GM23338 (cell line): ENCODE data around the gene SLC26A4. TPM values are rescaled to one million over a fixed set of nuclear protein-coding genes. Genes with fewer than 3 reads are reported as not detected.

Experiments
- ATAC-seq: fragments of 200-7000 bp; cut with Tn5 transposase; 3 replicates; pipeline ENCODE4 v1.9.1; 2020
- DNase-seq: peaks from one replicate; pipeline ENCODE4 v3.0.0-alpha.2; 2015; ENCODE audit warnings: low spot score
- H2AFZ ChIP-seq: fragments of 200-600 bp; sonication (generic); 2 replicates; pipeline ENCODE4 v1.8.0; 2016; ENCODE audit warnings: antibody characterized with exemption, mild to moderate bottlenecking, moderate library complexity
- H3F3A ChIP-seq: fragments of 200-600 bp; sonication (generic); replicated peaks from 2 replicates; pipeline ENCODE4 v1.8.0; 2017; ENCODE audit warnings: antibody characterized with exemption, mixed run types, low read depth
- H3K27ac ChIP-seq: fragments of 200-600 bp; sonication (generic); 2 replicates; pipeline ENCODE4 v1.6.1; 2016; ENCODE audit warnings: low read depth
- H3K27me3 ChIP-seq: fragments of 200-600 bp; sonication (generic); 2 replicates; pipeline ENCODE4 v1.8.0; 2016; ENCODE audit warnings: mild to moderate bottlenecking, mixed run types, moderate library complexity; ENCODE audit not compliant: insufficient read depth
- H3K36me3 ChIP-seq: fragments of 200-600 bp; sonication (generic); 2 replicates; pipeline ENCODE4 v1.8.0; 2016; ENCODE audit warnings: mild to moderate bottlenecking; ENCODE audit not compliant: insufficient read depth
- H3K4me1 ChIP-seq: fragments of 200-600 bp; sonication (generic); 2 replicates; pipeline ENCODE4 v1.8.0; 2016; ENCODE audit warnings: mild to moderate bottlenecking, moderate library complexity; ENCODE audit not compliant: insufficient read depth
- H3K4me2 ChIP-seq: fragments of 200-600 bp; sonication (generic); 2 replicates; pipeline ENCODE4 v1.7.1; 2017; ENCODE audit warnings: mixed run types
- H3K4me3 ChIP-seq: fragments of 200-600 bp; sonication (generic); 2 replicates; pipeline ENCODE4 v1.6.1; 2016; ENCODE audit warnings: mixed run types
- H3K79me2 ChIP-seq: fragments of 200-600 bp; sonication (generic); replicated peaks from 2 replicates; pipeline ENCODE4 v1.8.0; 2017; ENCODE audit warnings: mild to moderate bottlenecking; ENCODE audit not compliant: insufficient read depth
- H3K9me2 ChIP-seq: fragments of 200-600 bp; sonication (generic); 2 replicates; pipeline ENCODE4 v1.8.0; 2017; ENCODE audit not compliant: insufficient read depth
- H4K20me1 ChIP-seq: fragments of 200-600 bp; sonication (generic); replicated peaks from 2 replicates; pipeline ENCODE4 v1.8.0; 2017; ENCODE audit warnings: mild to moderate bottlenecking; ENCODE audit not compliant: insufficient read depth
- H3K27ac Mint-ChIP-seq: 2 replicates; pipeline ENCODE4 v1.8.0; 2020; ENCODE audit warnings: inconsistent platforms, mild to moderate bottlenecking, moderate library complexity, mixed read lengths
- H3K27me3 Mint-ChIP-seq: 3 replicates; pipeline ENCODE4 v1.8.0; 2022; ENCODE audit warnings: low read depth, mild to moderate bottlenecking, moderate library complexity, mixed read lengths, inconsistent platforms; ENCODE audit not compliant: insufficient read depth, poor library complexity
- H3K36me3 Mint-ChIP-seq: 3 replicates; pipeline ENCODE4 v1.8.0; 2021; ENCODE audit warnings: low read depth, mild to moderate bottlenecking, inconsistent platforms, moderate library complexity, mixed read lengths
- H3K4me1 Mint-ChIP-seq: 3 replicates; pipeline ENCODE4 v1.8.0; 2020; ENCODE audit warnings: mild to moderate bottlenecking, inconsistent platforms, mixed read lengths
- H3K4me3 Mint-ChIP-seq: 3 replicates; pipeline ENCODE4 v1.8.0; 2021; ENCODE audit warnings: moderate library complexity, mild to moderate bottlenecking, inconsistent platforms, mixed read lengths
- H3K9me3 Mint-ChIP-seq: 3 replicates; pipeline ENCODE4 v1.8.0; 2020; ENCODE audit warnings: moderate library complexity, mild to moderate bottlenecking, inconsistent platforms, mixed read lengths
- CREB1 ChIP-seq: fragments of 250-450 bp; sonication (Bioruptor Pico); IDR thresholded peaks from 2 replicates; pipeline ENCODE4 v1.5.0; 2020; ENCODE audit warnings: low read depth, mild to moderate bottlenecking, moderate library complexity
- EZH2 ChIP-seq: fragments of 200-600 bp; sonication (generic); IDR thresholded peaks from one replicate; pipeline ENCODE4 v1.8.0; 2017; ENCODE audit warnings: antibody characterized with exemption, mild to moderate bottlenecking, low read depth; ENCODE audit not compliant: unreplicated experiment
- JUNB ChIP-seq: IDR thresholded peaks from one replicate; pipeline ENCODE4 v1.6.1; 2016; ENCODE audit warnings: antibody characterized with exemption; ENCODE audit not compliant: unreplicated experiment
- POLR2AphosphoS5 ChIP-seq: IDR thresholded peaks from 2 replicates; pipeline ENCODE4 v1.6.1; 2016; ENCODE audit warnings: antibody characterized with exemption, low read depth
- STAT1 ChIP-seq: IDR thresholded peaks from one replicate; pipeline ENCODE4 v1.6.1; 2016; ENCODE audit warnings: antibody characterized with exemption; ENCODE audit not compliant: unreplicated experiment
- ZNF114 ChIP-seq: fragments of 250-450 bp; sonication (Bioruptor Pico); IDR thresholded peaks from 2 replicates; pipeline ENCODE4 v1.5.0; 2020; ENCODE audit warnings: mild to moderate bottlenecking, moderate library complexity
- ZNF462 ChIP-seq: fragments of 250-450 bp; sonication (Bioruptor Pico); IDR thresholded peaks from 2 replicates; pipeline ENCODE4 v1.5.0; 2020; ENCODE audit warnings: mild to moderate bottlenecking, moderate library complexity
- polyA plus RNA-seq: library from polyadenylated mRNA; unstranded; fragments of >200 nt; fragmentation: Nextera tagmentation; extraction: Ambion mirVana; gene quantifications from 2 replicates; pipeline ENCODE4 v1.2.1, GENCODE V29; 2016
- total RNA-seq: library from RNA; depleted of rRNA; stranded (reverse); fragments of >200 nt; shearing (Covaris generic); gene quantifications from 2 replicates; pipeline ENCODE4 v1.2.3, GENCODE V29; 2014
- TF ChIP-seq, protein P1 (sequence below): IDR thresholded peaks from 2 replicates; pipeline ENCODE4 v1.6.1; 2016; ENCODE audit warnings: antibody characterized with exemption

Gene SLC26A4
- total and polyA plus RNA-seq, 2 experiments from 2014 or later = 0.07 TPM; not detected in 1

GRCh38 chr7:107622429-107622828, 38.2 kb upstream of the SLC26A4 start (continued):
- TF ChIP-seq ZNF462 (CRISPR knock-in tag) (no peak), STAT1 (no peak), CREB1 (CRISPR knock-in tag) (no peak)
- TF ChIP-seq, protein P1, sequence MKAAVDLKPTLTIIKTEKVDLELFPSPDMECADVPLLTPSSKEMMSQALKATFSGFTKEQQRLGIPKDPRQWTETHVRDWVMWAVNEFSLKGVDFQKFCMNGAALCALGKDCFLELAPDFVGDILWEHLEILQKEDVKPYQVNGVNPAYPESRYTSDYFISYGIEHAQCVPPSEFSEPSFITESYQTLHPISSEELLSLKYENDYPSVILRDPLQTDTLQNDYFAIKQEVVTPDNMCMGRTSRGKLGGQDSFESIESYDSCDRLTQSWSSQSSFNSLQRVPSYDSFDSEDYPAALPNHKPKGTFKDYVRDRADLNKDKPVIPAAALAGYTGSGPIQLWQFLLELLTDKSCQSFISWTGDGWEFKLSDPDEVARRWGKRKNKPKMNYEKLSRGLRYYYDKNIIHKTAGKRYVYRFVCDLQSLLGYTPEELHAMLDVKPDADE = no peak

GRCh38 chr7:107622894-107623293, 37.7 kb upstream of the SLC26A4 start:
- no peaks in the 10 kb centered on the region; the same call in 2 of the 3 replicates for H3K9me3 Mint-ChIP-seq
- Histone ChIP-seq H2AFZ (no peak overlapping the region), H3K79me2 (no peaks in the 10 kb centered on the region), H3K4me3 (no peak overlapping the region), H3K9me2 (no peaks in the 10 kb centered on the region), H3F3A (no peaks in the 10 kb centered on the region), H3K4me2 (no peak overlapping the region), H3K27ac (no peak overlapping the region), H3K27me3 (no peaks in the 10 kb centered on the region), H3K4me1 (no peaks in the 10 kb centered on the region), H4K20me1 (no peaks in the 10 kb centered on the region), H3K36me3 (no peaks in the 10 kb centered on the region)
- DNase-seq (no peak), ATAC-seq (no peak)
- H3K27ac Mint-ChIP-seq = no peak overlapping the region
- no peak overlapping the region for H3K4me3 Mint-ChIP-seq
- no peaks in the 10 kb centered on the region for H3K4me1 Mint-ChIP-seq
- no peaks in the 10 kb centered on the region for H3K27me3 Mint-ChIP-seq
- H3K36me3 Mint-ChIP-seq = no peaks in the 10 kb centered on the region
- TF ChIP-seq JUNB (no peak), EZH2 (no peak), ZNF462 (CRISPR knock-in tag) (no peak), POLR2AphosphoS5 (no peak), CREB1 (CRISPR knock-in tag) (no peak), ZNF114 (CRISPR knock-in tag) (no peak)
- TF ChIP-seq, protein P1 = no peak
